Sigmoid colon (tissue), 4 donors: ENCODE results near the gene SPARCL1.

Source experiments
- CTCF ChIP-seq, 4 experiments: fragments of 450-650 bp in 3 of 4; fragments of 200-600 bp in 1 of 4; IDR thresholded peaks; one replicate each; pipeline ENCODE4 v1.5.1; 2016 to 2019; ENCODE audit warnings: antibody characterized with exemption in 4 of 4, mild to moderate bottlenecking in 3 of 4, moderate library complexity in 2 of 4
- EP300 ChIP-seq, 4 donors: sonication (generic); formaldehyde crosslinking; IDR thresholded peaks; one replicate each; pipeline ENCODE4 v1.6.1; 2017; ENCODE audit warnings: antibody characterized with exemption in 4 of 4
- POLR2A ChIP-seq, 2 donors: fragments of 450-650 bp; IDR thresholded peaks; one replicate each; pipeline ENCODE4 v1.6.1; 2016; ENCODE audit warnings: antibody characterized with exemption in 2 of 2, mild to moderate bottlenecking in 2 of 2, moderate library complexity in 2 of 2
- POLR2AphosphoS5 ChIP-seq, 4 donors: sonication (generic); formaldehyde crosslinking; IDR thresholded peaks; one replicate each; pipeline ENCODE4 v1.6.1; 2017; ENCODE audit warnings: antibody characterized with exemption in 4 of 4

- no peak for TF ChIP-seq CTCF (IDR thresholded peaks at IDR 0.05)
- TF ChIP-seq POLR2AphosphoS5 (IDR thresholded peaks at IDR 0.05), result peak; percentile 78 to 88 (median 78)
- TF ChIP-seq EP300 (IDR thresholded peaks at IDR 0.05), result peak; percentile 56 to 95 (median 87)
- no peak for TF ChIP-seq POLR2A (IDR thresholded peaks at IDR 0.05)
These were observed 11.2 kb upstream of the SPARCL1 start for GRCh38 chr4:87540146-87541058.
